GM20431 (cell line): ENCODE measurements around the gene TGFBI.

Experiments used
- in situ Hi-C: fragments of 300-500 bp; cut with MseI, MboI; formaldehyde crosslinking; loops from one replicate; pipeline ENCODE4 v1.15.0; 2020; ENCODE audit warnings: low sequenced_read_pairs; ENCODE audit not compliant: unreplicated experiment

The TGFBI gene

GRCh38 chr5:136028782-136029742 is at the start of gene TGFBI:
Gene TGFBI (plus strand): TSS chr5:136028988. CDS start chr5:136029056, 68 bp downstream.
- in situ Hi-C loops: no loop called here

GRCh38 chr5:135978993-135979392 is 49.8 kb upstream of the TGFBI start:
- in situ Hi-C loops: no loop called here

- in situ Hi-C loops: no loop called here
Measured at GRCh38 chr5:135979510-135979909, 49.3 kb upstream of the TGFBI start.

GRCh38 chr5:135980620-135981019 is 48.2 kb upstream of the TGFBI start:
- in situ Hi-C loops: no loop called here

- in situ Hi-C loops: no loop called here
Measured at GRCh38 chr5:135985951-135986350, 42.8 kb upstream of the TGFBI start.

- in situ Hi-C loops: no loop called here
Measured at GRCh38 chr5:135986401-135986800, 42.4 kb upstream of the TGFBI start.

- in situ Hi-C loops: no loop called here
Measured at GRCh38 chr5:135986891-135987401, 41.8 kb upstream of the TGFBI start.

- in situ Hi-C loops: no loop called here
Measured at GRCh38 chr5:135988546-135988945, 40.2 kb upstream of the TGFBI start.

GRCh38 chr5:135989686-135990085 is 39.1 kb upstream of the TGFBI start:
- in situ Hi-C loops: no loop called here

GRCh38 chr5:135990528-135991255 is 38.1 kb upstream of the TGFBI start:
- in situ Hi-C loops: no loop called here

- in situ Hi-C loops: no loop called here
Measured at GRCh38 chr5:135991429-135991828, 37.4 kb upstream of the TGFBI start.

- in situ Hi-C loops: no loop called here
Measured at GRCh38 chr5:135993335-135993879, 35.4 kb upstream of the TGFBI start.

GRCh38 chr5:135993880-135994636 is 34.7 kb upstream of the TGFBI start:
- in situ Hi-C loops: no loop called here

- in situ Hi-C loops: no loop called here
Measured at GRCh38 chr5:135995976-135996375, 32.8 kb upstream of the TGFBI start.

GRCh38 chr5:135996611-135997010 is 32.2 kb upstream of the TGFBI start:
- in situ Hi-C loops: no loop called here

- in situ Hi-C loops: no loop called here
Measured at GRCh38 chr5:135997673-135998335, 31.0 kb upstream of the TGFBI start.

- in situ Hi-C loops: no loop called here
Measured at GRCh38 chr5:135998889-135999288, 29.9 kb upstream of the TGFBI start.

GRCh38 chr5:135999406-136000139 is 29.2 kb upstream of the TGFBI start:
- in situ Hi-C loops: no loop called here

- in situ Hi-C loops: no loop called here
Measured at GRCh38 chr5:136000147-136000546, 28.6 kb upstream of the TGFBI start.
